Endothelial cell (in vitro differentiated cells): ENCODE results near the gene PRDM8. TPM values are rescaled to one million over a fixed set of nuclear protein-coding genes. Genes with fewer than 3 reads are reported as not detected.

Source experiments
- DNase-seq: peaks from one replicate; pipeline ENCODE4 v3.0.0; 2021; ENCODE audit warnings: low spot score
- H3K27ac Mint-ChIP-seq: one replicate; pipeline ENCODE4 v1.8.0; 2021; ENCODE audit warnings: mixed read lengths, inconsistent platforms; ENCODE audit not compliant: unreplicated experiment
- H3K27me3 Mint-ChIP-seq: one replicate; pipeline ENCODE4 v1.8.0; 2021; ENCODE audit warnings: mild to moderate bottlenecking, moderate library complexity, mixed read lengths, inconsistent platforms; ENCODE audit not compliant: unreplicated experiment
- H3K36me3 Mint-ChIP-seq: one replicate; pipeline ENCODE4 v1.8.0; 2021; ENCODE audit warnings: mild to moderate bottlenecking, low read depth, mixed read lengths, inconsistent platforms; ENCODE audit not compliant: unreplicated experiment
- H3K4me1 Mint-ChIP-seq: one replicate; pipeline ENCODE4 v1.8.0; 2021; ENCODE audit warnings: mild to moderate bottlenecking, mixed read lengths, inconsistent platforms; ENCODE audit not compliant: unreplicated experiment
- H3K4me3 Mint-ChIP-seq: one replicate; pipeline ENCODE4 v1.8.0; 2021; ENCODE audit warnings: mild to moderate bottlenecking, mixed read lengths, inconsistent platforms; ENCODE audit not compliant: unreplicated experiment
- H3K9me3 Mint-ChIP-seq: one replicate; pipeline ENCODE4 v1.8.0; 2021; ENCODE audit warnings: mixed read lengths, inconsistent platforms; ENCODE audit not compliant: unreplicated experiment
- CTCF ChIP-seq: fragments of 200-600 bp; sonication (generic); IDR thresholded peaks from one replicate; pipeline ENCODE4 v1.5.0; 2021; ENCODE audit warnings: antibody characterized with exemption; ENCODE audit not compliant: unreplicated experiment
- total RNA-seq: library from RNA; stranded (reverse); fragmentation: NEBNext Ultra II Directional; extraction: Animal tissue kit (Norgen Biotek cat#: 25700); gene quantifications from one replicate; pipeline ENCODE4 v1.2.1, GENCODE V29; 2021; ENCODE audit not compliant: unreplicated experiment

PRDM8 gene
- total RNA-seq, 1 donor from 2014 or later, result 30.5 TPM

- no peak for DNase-seq
- peaks cover 31% of the 10 kb centered on the region for H3K27me3 Mint-ChIP-seq
- peaks cover 37% of the 10 kb centered on the region for H3K36me3 Mint-ChIP-seq
- H3K4me1 Mint-ChIP-seq, result peaks cover 39% of the 10 kb centered on the region
- H3K9me3 Mint-ChIP-seq, result no peaks in the 10 kb centered on the region
- H3K4me3 Mint-ChIP-seq, result peak overlapping the region; percentile 49
- no peak for TF ChIP-seq CTCF
- no peak overlapping the region for H3K27ac Mint-ChIP-seq
Measured at GRCh38 chr4:80199947-80200346, 2.6 kb downstream of the PRDM8 start.

GRCh38 chr4:80201252-80202151 lies 4.2 kb downstream of the PRDM8 start:
- H3K27ac Mint-ChIP-seq, result peak overlapping the region; percentile 81
- H3K4me3 Mint-ChIP-seq, result peak overlapping the region; percentile 87
- no peak for TF ChIP-seq CTCF
- no peaks in the 10 kb centered on the region for H3K9me3 Mint-ChIP-seq
- no peak for DNase-seq
- H3K4me1 Mint-ChIP-seq, result peaks cover 37% of the 10 kb centered on the region
- H3K27me3 Mint-ChIP-seq, result peaks cover 30% of the 10 kb centered on the region
- peaks cover 31% of the 10 kb centered on the region for H3K36me3 Mint-ChIP-seq

GRCh38 chr4:80202190-80202711 lies 4.9 kb downstream of the PRDM8 start:
- H3K4me3 Mint-ChIP-seq, result no peak overlapping the region
- H3K27me3 Mint-ChIP-seq, result peaks cover 27% of the 10 kb centered on the region
- no peak overlapping the region for H3K27ac Mint-ChIP-seq
- peaks cover 31% of the 10 kb centered on the region for H3K36me3 Mint-ChIP-seq
- H3K4me1 Mint-ChIP-seq, result peaks cover 37% of the 10 kb centered on the region
- peak; percentile 93 for DNase-seq
- TF ChIP-seq CTCF, result peak; percentile 82
- H3K9me3 Mint-ChIP-seq, result no peaks in the 10 kb centered on the region

- Mint-ChIP-seq H3K27ac (no peak overlapping the region), H3K27me3 (peaks cover 29% of the 10 kb centered on the region), H3K4me3 (peak overlapping the region; percentile 81), H3K9me3 (no peaks in the 10 kb centered on the region), H3K4me1 (peaks cover 38% of the 10 kb centered on the region), H3K36me3 (peaks cover 31% of the 10 kb centered on the region)
- peak; percentile 44 for DNase-seq
- TF ChIP-seq CTCF, result no peak
Measured at GRCh38 chr4:80202741-80203553, 5.6 kb downstream of the PRDM8 start.
